ENCODE data around the gene PRCD. TPM values are rescaled to one million over a fixed set of nuclear protein-coding genes. Genes with fewer than 3 reads are reported as not detected.
"Not testable (repeated sequence)": the region's sequence is repeated elsewhere in the genome, so short reads cannot be mapped to it uniquely, and the experiment has no call there.

PRCD gene
- total RNA-seq, 2 donors from 2014 or later: 0.52 to 4.6 TPM

DNA sequence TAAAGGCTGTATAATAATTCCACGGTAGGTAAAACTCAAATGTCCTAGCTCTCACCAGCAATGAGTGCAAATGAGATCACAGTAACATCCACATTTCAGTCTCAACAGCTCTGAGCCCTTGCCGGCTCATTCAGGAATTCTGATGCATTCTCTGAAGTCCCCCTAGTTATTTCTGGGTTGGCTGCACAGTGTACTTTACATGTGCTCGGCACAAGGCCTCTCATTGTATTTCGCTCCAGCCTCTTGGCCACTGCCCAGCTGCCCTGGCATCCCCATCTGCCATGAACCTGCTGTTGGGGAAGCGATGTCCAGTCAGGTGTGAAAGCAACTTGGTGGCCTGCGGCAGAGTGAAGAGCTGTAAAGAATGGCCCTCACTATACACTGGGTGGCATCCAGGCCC is 14.3 kb downstream of the PRCD start:
- H3K27ac ChIP-seq: peak overlapping the region in 3 of 4 donors; percentile 60 to 76 (median 62)
- DNase-seq: peak; percentile 57 to 77 (median 75)
- TF ChIP-seq, protein P1, sequence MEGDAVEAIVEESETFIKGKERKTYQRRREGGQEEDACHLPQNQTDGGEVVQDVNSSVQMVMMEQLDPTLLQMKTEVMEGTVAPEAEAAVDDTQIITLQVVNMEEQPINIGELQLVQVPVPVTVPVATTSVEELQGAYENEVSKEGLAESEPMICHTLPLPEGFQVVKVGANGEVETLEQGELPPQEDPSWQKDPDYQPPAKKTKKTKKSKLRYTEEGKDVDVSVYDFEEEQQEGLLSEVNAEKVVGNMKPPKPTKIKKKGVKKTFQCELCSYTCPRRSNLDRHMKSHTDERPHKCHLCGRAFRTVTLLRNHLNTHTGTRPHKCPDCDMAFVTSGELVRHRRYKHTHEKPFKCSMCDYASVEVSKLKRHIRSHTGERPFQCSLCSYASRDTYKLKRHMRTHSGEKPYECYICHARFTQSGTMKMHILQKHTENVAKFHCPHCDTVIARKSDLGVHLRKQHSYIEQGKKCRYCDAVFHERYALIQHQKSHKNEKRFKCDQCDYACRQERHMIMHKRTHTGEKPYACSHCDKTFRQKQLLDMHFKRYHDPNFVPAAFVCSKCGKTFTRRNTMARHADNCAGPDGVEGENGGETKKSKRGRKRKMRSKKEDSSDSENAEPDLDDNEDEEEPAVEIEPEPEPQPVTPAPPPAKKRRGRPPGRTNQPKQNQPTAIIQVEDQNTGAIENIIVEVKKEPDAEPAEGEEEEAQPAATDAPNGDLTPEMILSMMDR (IDR thresholded peaks at IDR 0.05): no peak
- no peak for TF ChIP-seq POLR2A (IDR thresholded peaks at IDR 0.05)
- peaks cover 42% of the 10 kb centered on the region for H3K4me1 ChIP-seq
- H3K4me3 ChIP-seq: no peak overlapping the region
- WGBS, 2 donors: 51 to 54% methylated on average over 6 of the region's 6 CpGs
- no peaks in the 10 kb centered on the region for H3K36me3 ChIP-seq (replicated peaks in 1 of 2; ENCODE audit: insufficient read depth in 1 of 2, low read depth in 2 of 2)
- peak; percentile 40 for ATAC-seq
- no peaks in the 10 kb centered on the region for H3K27me3 ChIP-seq
- intact Hi-C loops (cut with DNase I): no loop called here
- H3K9me3 ChIP-seq: no peaks in the 10 kb centered on the region

DNA sequence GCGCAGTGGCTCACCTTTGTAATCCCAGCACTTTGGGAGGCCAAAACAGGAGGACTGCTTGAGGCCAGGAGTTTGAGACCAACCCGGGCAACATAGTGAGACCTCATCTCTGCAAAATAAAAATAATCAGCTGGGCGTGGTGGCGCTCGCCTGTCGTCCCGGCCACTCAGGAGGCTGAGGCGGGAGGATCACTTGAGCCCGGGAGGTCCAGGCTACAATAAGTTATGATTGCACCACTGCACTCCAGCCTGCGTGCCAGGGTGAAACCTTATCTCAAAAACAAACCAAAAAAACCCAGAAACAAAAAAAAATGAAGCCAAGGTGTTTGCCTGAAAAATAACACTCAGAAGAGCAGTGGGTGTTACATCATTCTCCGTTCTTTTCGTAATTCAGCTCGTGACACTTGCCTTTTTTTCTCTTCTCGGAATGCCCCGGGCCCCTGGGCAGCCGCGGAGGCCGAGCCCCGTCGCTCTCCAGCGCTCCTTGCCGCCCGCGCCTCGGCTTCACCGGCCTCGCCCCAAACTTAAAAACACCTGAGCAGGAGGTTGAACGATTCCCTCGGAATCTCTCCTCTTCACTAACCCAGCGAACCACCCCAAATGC is 17.0 kb downstream of the PRCD start:
- Histone ChIP-seq H3K4me1 (peaks cover 58% of the 10 kb centered on the region), H3K9me3 (no peaks in the 10 kb centered on the region), H3K4me3 (peak overlapping the region; percentile 20 to 38), H3K27me3 (no peaks in the 10 kb centered on the region), H3K36me3 (replicated peaks in 1 of 2; ENCODE audit: insufficient read depth in 1 of 2, low read depth in 2 of 2) (peaks cover 0 to 8% of the 10 kb centered on the region in 2 donors), H3K27ac (peak overlapping the region; percentile 83 to 94 (median 86))
- ATAC-seq: peak; percentile 30
- TF ChIP-seq, protein P1 (IDR thresholded peaks at IDR 0.05): no peak
- no peak for TF ChIP-seq POLR2A (IDR thresholded peaks at IDR 0.05)
- DNase-seq: peak in 2 of 4 donors; percentile 28 to 37
- intact Hi-C loops (cut with DNase I): no loop called here
- 20 to 27% methylated on average over 30 of the region's 30 CpGs for WGBS, 2 donors

DNA sequence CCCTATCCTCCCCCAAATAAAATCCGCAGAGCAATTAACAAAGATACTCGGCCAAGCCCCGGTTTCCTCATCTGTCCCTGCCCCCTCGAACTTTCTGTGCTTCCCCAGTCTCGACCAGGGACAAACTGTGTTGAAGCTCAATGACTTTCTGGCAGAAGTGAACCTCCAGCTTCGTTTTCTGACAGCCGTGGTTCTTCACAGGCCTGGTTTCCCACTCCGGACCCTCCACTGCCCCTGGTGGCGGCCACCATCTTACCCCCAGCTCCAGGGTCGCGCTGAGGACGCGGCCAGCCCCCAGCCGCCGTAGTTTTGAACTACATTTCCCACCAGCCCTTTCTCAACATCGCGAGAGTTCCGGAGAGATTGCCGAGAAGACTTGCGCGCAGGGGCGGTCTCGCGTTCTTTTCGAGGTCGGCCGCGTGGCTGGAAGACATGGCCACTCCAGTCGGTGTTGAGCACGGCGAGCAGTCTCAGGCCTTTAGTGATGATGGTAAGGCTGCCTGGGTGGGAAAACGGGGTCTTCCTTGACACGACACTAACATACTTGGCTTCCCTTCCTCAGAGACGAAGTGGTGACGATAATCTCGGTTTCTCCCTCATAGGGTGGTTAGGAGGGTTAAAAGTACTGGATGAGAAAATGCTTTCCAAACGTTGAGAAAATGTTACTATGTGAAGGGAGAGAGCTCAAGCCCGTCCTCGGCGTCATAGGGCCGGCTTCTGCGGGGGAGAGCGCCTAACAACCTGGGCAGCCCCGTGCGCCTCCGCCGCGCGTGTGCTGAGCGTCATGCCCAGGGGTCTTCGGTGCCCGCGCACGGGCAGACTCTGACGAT is 17.7 kb downstream of the PRCD start:
- TF ChIP-seq, protein P1 (IDR thresholded peaks at IDR 0.05): peak in 6 of 7 experiments; percentile 20 to 75 (median 62)
- peak; percentile 54 to 86 (median 86) for TF ChIP-seq POLR2A (IDR thresholded peaks at IDR 0.05)
- no peaks in the 10 kb centered on the region for H3K27me3 ChIP-seq
- H3K9me3 ChIP-seq: no peaks in the 10 kb centered on the region
- H3K4me1 ChIP-seq: peaks cover 63% of the 10 kb centered on the region
- DNase-seq: peak; percentile 94 to 96 (median 96)
- WGBS, 2 donors: 1% methylated on average over 50 to 55 of the region's 55 CpGs
- H3K4me3 ChIP-seq: peak overlapping the region; percentile 20 to 38
- peak; percentile 88 for ATAC-seq
- H3K27ac ChIP-seq: peak overlapping the region; percentile 83 to 94 (median 86)
- H3K36me3 ChIP-seq (replicated peaks in 1 of 2; ENCODE audit: insufficient read depth in 1 of 2, low read depth in 2 of 2): peaks cover 0 to 8% of the 10 kb centered on the region in 2 donors
- intact Hi-C loops (cut with DNase I): no loop called here

DNA sequence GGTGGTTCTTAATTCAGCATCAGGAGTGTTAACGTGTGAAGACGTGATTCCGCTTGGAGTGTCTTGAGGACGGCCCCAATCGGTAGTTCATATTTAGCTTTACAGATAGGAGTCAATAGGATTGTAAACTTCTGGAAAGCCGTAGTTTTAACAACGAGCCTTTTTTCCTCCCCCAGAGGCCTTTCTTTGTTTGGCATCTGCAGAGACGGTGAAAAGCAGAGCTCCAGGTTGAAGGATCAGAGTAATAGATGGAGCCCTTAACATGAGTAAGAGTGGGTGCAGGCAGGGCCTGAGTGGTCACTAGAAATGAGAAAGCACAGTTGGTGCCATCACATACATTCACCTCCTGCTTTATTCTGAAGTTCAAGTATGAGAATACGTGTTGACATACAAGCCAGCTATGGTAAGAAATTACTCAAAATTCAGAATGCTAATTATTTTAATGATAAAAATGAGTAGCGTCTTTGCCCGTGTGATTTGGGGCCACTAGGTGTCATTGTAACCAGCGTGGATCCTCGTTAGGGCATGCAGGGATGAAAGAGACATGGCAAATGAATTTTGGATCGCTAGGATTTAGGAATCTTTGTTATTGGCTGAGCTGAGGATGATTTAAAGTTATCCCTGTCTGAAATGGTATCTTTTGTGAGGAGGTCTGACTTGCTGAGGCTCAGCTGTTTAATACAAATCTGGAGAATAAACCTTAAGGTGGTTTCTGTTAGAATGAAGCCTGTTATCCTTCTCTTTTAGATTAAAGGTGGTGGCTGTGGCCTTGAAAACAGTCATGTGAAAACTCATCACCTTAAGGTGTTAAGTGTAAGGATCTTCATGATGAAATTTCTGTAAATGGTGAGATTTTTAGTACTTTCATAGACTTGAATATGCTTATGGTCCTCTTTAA is 18.6 kb downstream of the PRCD start:
- no peak for ATAC-seq

DNA sequence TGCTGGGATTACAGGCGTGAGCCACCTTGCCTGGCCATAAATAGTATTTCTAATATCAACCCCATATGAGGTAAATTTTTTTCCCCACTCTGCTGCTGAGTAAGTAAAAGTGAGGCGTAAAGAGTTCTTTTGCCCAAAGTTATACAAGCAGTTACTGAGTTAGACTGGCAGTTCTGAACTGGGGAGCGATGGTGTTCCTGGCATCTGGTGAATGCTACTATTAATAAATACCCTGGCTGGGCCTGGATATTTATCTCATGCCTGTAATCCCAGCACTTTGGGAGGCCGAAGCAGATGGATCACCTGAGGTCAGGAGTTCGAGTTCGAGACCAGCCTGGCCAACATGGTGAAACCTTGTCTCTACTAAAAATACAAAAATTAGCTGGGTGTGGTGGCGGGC is 19.6 kb downstream of the PRCD start:
- H3K4me3 ChIP-seq; H3K36me3 ChIP-seq (replicated peaks in 1 of 2; ENCODE audit: insufficient read depth in 1 of 2, low read depth in 2 of 2); ATAC-seq; DNase-seq; H3K27me3 ChIP-seq; intact Hi-C loops (cut with DNase I); H3K9me3 ChIP-seq: not testable (repeated sequence)
- Histone ChIP-seq H3K27ac (peak overlapping the region in 3 of 4 donors; percentile 10 to 88 (median 68)), H3K4me1 (peaks cover 54% of the 10 kb centered on the region)
- WGBS, 2 donors: 67 to 68% methylated on average over 7 of the region's 7 CpGs

More for the DNA sequence above, 18.6 kb downstream of the PRCD start:
- intact Hi-C loops (cut with DNase I): no loop called here
- 0 to 1% methylated on average over 14 of the region's 14 CpGs for WGBS, 2 donors
- Histone ChIP-seq H3K4me1 (peaks cover 62% of the 10 kb centered on the region), H3K9me3 (no peaks in the 10 kb centered on the region), H3K27me3 (no peaks in the 10 kb centered on the region), H3K27ac (peak overlapping the region; percentile 83 to 94 (median 86)), H3K36me3 (replicated peaks in 1 of 2; ENCODE audit: insufficient read depth in 1 of 2, low read depth in 2 of 2) (peaks cover 2 to 8% of the 10 kb centered on the region in 2 donors), H3K4me3 (peak overlapping the region; percentile 20 to 38)
- no peak for DNase-seq
- TF ChIP-seq POLR2A (IDR thresholded peaks at IDR 0.05): no peak
- TF ChIP-seq, protein P1 (IDR thresholded peaks at IDR 0.05): peak; percentile 16 to 43 (median 28)
